Colonic mucosa (tissue), 4 donors: ENCODE data around the gene RIMBP2. TPM values are rescaled to one million over a fixed set of nuclear protein-coding genes. Genes with fewer than 3 reads are reported as not detected.

ENCODE experiments used
- DNase-seq: peaks from one replicate; pipeline ENCODE4 v3.0.0-alpha.2; 2020
- H3K27ac ChIP-seq: fragments of 200-600 bp; one replicate; pipeline ENCODE4 v1.8.0; 2021
- H3K27me3 ChIP-seq: fragments of 200-600 bp; one replicate; pipeline ENCODE4 v1.8.0; 2021
- H3K36me3 ChIP-seq: fragments of 200-600 bp; one replicate; pipeline ENCODE4 v1.8.0; 2021
- H3K4me1 ChIP-seq: fragments of 200-600 bp; one replicate; pipeline ENCODE4 v1.8.0; 2021; ENCODE audit warnings: mild to moderate bottlenecking
- H3K4me3 ChIP-seq: fragments of 200-600 bp; one replicate; pipeline ENCODE4 v1.8.0; 2021
- H3K9ac ChIP-seq, 2 donors: one replicate each; pipeline ENCODE4 v1.7.0; 2013; ENCODE audit warnings: control low read depth in 2 of 2, low read depth in 2 of 2, low read length in 2 of 2
- H3K9me3 ChIP-seq: fragments of 200-600 bp; one replicate; pipeline ENCODE4 v1.8.0; 2021
- intact Hi-C: fragments of 100-400 bp; cut with DNase I; formaldehyde crosslinking; loops from one replicate; pipeline ENCODE4 v1.14.1; 2022
- total RNA-seq, 2 donors: library from RNA; stranded (reverse); fragmentation: NEBNext Ultra II Directional in 1 of 2; extraction: Animal tissue kit (Norgen Biotek cat#: 25700) in 1 of 2; gene quantifications; one replicate each; pipeline ENCODE4 v1.2.1, GENCODE V29; 2021
- TF ChIP-seq, protein P1 (sequence below): fragments of 200-600 bp; IDR thresholded peaks from one replicate; pipeline ENCODE4 v1.8.0; 2022; ENCODE audit warnings: antibody characterized with exemption, mild to moderate bottlenecking
- donor health status: healthy.
- donor health status: DM: no; HTN: no; CAD: no.
- donor health status: DM: no; HTN: no; CAD: no.

The RIMBP2 gene
- total RNA-seq, 2 donors from 2014 or later: 4.8 to 5.6 TPM

DNA sequence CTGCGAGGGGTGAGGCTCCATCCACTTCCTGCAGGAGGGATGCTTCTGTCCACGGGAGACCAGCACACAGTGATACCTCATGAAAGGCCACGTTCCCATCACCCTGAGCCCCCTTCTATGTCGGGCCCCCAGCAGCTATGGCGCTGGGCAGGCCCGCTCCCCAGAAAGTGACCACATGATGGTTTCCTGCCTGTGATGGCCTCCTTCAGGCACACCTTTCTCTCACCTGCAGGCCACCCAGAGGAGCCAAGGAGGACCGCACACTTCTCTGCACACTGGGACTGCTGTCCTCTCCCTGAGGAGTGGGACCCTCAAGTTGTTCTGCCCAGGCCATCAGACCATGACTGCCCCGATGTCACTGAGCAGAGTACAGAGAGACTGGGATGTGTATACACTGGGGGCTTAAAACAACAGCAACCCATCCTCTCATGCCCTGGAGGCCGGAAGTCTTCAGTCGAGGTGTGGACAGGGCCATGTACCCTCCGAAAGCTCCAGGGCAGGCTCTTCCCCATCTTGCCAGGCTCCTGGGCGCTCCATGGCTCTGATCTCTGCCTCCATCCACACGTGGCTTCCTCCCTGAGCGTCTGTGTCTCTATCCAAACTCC is 219.5 kb downstream of the RIMBP2 start:
- no peaks in the 10 kb centered on the region for H3K27me3 ChIP-seq
- TF ChIP-seq, protein P1, sequence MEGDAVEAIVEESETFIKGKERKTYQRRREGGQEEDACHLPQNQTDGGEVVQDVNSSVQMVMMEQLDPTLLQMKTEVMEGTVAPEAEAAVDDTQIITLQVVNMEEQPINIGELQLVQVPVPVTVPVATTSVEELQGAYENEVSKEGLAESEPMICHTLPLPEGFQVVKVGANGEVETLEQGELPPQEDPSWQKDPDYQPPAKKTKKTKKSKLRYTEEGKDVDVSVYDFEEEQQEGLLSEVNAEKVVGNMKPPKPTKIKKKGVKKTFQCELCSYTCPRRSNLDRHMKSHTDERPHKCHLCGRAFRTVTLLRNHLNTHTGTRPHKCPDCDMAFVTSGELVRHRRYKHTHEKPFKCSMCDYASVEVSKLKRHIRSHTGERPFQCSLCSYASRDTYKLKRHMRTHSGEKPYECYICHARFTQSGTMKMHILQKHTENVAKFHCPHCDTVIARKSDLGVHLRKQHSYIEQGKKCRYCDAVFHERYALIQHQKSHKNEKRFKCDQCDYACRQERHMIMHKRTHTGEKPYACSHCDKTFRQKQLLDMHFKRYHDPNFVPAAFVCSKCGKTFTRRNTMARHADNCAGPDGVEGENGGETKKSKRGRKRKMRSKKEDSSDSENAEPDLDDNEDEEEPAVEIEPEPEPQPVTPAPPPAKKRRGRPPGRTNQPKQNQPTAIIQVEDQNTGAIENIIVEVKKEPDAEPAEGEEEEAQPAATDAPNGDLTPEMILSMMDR: no peak

DNA sequence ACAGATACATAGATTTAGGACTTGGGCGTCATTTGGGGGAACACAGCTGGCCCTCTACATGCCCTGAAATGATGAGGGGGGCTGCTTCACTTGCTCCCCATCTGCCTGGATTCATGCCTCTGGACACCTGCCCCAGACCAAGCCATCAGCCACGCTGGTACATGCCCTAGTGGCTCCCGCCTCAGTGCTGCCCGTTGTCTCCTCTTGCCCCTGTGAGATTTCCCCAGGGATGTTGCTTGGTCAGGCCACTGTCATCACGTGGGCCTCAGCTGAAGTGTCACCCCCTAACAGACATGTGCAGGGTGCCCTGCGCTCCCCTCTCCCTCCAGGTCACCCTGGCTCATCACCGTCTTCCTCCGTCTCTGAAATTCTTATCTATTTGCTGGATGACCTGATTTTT is 220.9 kb downstream of the RIMBP2 start:
- intact Hi-C loops: no loop called here
- no peaks in the 10 kb centered on the region for H3K9me3 ChIP-seq
- no peak overlapping the region for H3K4me3 ChIP-seq
- TF ChIP-seq, protein P1: no peak
- no peak overlapping the region for H3K9ac ChIP-seq
- no peak for DNase-seq
- no peaks in the 10 kb centered on the region for H3K36me3 ChIP-seq
- H3K27me3 ChIP-seq: no peaks in the 10 kb centered on the region
- no peak overlapping the region for H3K27ac ChIP-seq
- no peaks in the 10 kb centered on the region for H3K4me1 ChIP-seq

More for the DNA sequence above, 219.5 kb downstream of the RIMBP2 start:
- intact Hi-C loops: no loop called here
- Histone ChIP-seq H3K36me3 (no peaks in the 10 kb centered on the region), H3K4me1 (no peaks in the 10 kb centered on the region), H3K9ac (no peak overlapping the region), H3K9me3 (no peaks in the 10 kb centered on the region), H3K27ac (no peak overlapping the region), H3K4me3 (no peak overlapping the region)
- no peak for DNase-seq

DNA sequence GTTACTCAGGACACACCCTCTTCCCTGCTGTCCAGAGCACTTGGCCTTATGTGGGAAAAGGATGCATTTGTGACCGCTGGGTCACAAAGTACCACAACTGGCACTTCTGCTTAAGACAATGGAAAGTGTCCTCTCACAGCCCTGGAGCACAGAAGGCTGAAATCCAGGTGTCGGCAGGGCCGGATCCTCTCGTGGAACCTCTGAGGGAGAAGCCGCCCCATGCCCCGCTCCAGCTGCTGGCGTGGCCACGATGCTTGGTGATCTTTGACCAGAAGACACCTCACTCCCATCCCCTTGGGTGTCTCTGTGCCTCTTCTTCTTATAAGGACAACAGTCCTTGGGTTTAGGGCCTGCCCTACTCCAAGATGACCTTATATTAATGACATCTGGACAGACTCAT is 221.4 kb downstream of the RIMBP2 start:
- Histone ChIP-seq H3K4me3 (no peak overlapping the region), H3K36me3 (no peaks in the 10 kb centered on the region), H3K9ac (no peak overlapping the region), H3K9me3 (no peaks in the 10 kb centered on the region), H3K4me1 (no peaks in the 10 kb centered on the region), H3K27ac (no peak overlapping the region), H3K27me3 (no peaks in the 10 kb centered on the region)
- intact Hi-C loops: no loop called here
- TF ChIP-seq, protein P1: no peak
- no peak for DNase-seq

DNA sequence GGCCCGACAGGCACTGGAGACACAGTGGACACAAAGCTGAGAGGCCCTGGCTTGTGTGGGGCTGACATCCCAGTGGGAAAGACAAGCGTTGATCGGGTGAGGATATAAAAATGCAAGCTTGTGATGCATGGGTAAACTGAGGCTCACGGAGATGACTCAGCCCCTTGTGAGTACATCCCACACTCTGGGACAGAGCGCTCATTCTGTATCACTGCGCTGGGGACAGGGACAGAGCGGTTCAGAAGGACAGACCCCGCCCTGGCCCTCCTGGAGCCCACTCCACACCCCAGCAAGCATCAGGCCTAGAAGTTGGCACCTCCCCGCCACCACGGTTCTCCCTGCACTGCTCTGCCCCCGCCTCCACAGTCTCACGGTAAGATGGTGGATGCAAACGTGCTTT is 222.1 kb downstream of the RIMBP2 start:
- intact Hi-C loops: no loop called here
- Histone ChIP-seq H3K4me1 (no peaks in the 10 kb centered on the region), H3K27me3 (no peaks in the 10 kb centered on the region), H3K36me3 (no peaks in the 10 kb centered on the region), H3K9me3 (no peaks in the 10 kb centered on the region), H3K4me3 (no peak overlapping the region), H3K9ac (no peak overlapping the region), H3K27ac (no peak overlapping the region)
- DNase-seq: no peak
- TF ChIP-seq, protein P1: no peak

DNA sequence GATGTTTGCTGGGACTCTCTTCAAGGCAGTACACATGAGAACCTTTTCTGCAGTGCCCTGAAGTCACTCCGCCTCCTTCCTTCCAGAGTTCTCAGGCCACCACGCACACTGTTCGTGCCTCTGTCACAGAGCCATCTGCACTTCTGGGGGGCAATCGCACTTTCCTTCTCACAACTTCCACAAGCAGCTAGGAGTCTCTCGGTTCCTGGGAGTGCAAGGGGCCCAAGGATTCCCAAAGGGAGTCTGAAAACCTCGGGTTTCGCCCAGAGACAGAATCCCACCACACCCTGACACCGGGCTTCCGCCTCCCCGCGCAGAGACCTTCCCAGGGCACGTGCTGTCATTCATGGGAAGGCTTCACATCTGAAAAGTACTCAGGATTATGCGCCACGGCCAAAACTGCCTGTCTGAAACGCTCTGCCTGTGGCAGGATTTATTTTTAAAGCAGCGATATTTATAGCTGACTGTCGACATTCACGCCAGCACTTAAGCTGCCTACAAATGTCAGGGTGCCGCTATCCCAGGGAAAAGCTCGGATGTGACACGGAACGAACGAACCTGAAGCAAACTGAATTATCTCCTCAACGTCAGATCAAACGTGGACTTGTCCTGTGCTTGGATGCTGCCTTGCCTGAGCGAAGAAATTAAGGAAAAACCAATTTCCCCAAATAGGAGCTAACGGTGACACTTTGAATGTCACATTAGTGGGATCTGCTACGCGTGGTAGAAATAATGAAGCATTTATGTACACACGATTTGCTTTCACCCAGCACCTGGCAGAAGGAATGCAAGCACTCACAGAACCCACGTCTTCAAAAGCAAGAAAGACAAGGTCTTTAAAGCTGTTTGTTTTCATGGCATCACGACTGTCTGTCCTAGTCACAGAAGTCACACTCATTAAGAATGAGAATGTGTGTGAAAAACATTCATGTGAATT is 224.4 kb downstream of the RIMBP2 start:
- DNase-seq: no peak
- Histone ChIP-seq H3K4me3 (no peak overlapping the region), H3K9ac (no peak overlapping the region), H3K27me3 (no peaks in the 10 kb centered on the region), H3K27ac (no peak overlapping the region), H3K9me3 (no peaks in the 10 kb centered on the region), H3K4me1 (no peaks in the 10 kb centered on the region), H3K36me3 (no peaks in the 10 kb centered on the region)
- intact Hi-C loops: no loop called here
- TF ChIP-seq, protein P1: no peak
